Neural progenitor cell (in vitro differentiated cells): ENCODE data around the gene TJP1.

Source experiments
- CTCF ChIP-seq: fragments of 200-600 bp; sonication (generic); IDR thresholded peaks from 2 replicates; pipeline ENCODE4 v1.5.1; 2017; ENCODE audit warnings: antibody characterized with exemption, mild to moderate bottlenecking
- EZH2 ChIP-seq: fragments of 200-600 bp; sonication (generic); IDR thresholded peaks from 2 replicates; pipeline ENCODE4 v1.6.1; 2017; ENCODE audit warnings: antibody characterized with exemption, mild to moderate bottlenecking, moderate library complexity

GRCh38 chr15:29680465-29681165 lies 141.7 kb downstream of the TJP1 start:
- TF ChIP-seq CTCF (peak; percentile 17), EZH2 (no peak)
